GM19099 (cell line): ENCODE results near the gene ARHGAP32.

Experiments used
- POLR2A ChIP-seq: IDR thresholded peaks from 3 replicates; pipeline ENCODE4 v1.6.1; 2011; ENCODE audit warnings: low read depth; ENCODE audit not compliant: insufficient read length; ENCODE audit errors: extremely low read depth

ARHGAP32 gene

GRCh38 chr11:129021295-129021694 is 170.8 kb downstream of the ARHGAP32 start:
- TF ChIP-seq POLR2A: no peak

- no peak for TF ChIP-seq POLR2A
Observed at GRCh38 chr11:129018991-129019390, 173.1 kb downstream of the ARHGAP32 start.

- TF ChIP-seq POLR2A: no peak
Observed at GRCh38 chr11:129018126-129018525, 174.0 kb downstream of the ARHGAP32 start.

DNA sequence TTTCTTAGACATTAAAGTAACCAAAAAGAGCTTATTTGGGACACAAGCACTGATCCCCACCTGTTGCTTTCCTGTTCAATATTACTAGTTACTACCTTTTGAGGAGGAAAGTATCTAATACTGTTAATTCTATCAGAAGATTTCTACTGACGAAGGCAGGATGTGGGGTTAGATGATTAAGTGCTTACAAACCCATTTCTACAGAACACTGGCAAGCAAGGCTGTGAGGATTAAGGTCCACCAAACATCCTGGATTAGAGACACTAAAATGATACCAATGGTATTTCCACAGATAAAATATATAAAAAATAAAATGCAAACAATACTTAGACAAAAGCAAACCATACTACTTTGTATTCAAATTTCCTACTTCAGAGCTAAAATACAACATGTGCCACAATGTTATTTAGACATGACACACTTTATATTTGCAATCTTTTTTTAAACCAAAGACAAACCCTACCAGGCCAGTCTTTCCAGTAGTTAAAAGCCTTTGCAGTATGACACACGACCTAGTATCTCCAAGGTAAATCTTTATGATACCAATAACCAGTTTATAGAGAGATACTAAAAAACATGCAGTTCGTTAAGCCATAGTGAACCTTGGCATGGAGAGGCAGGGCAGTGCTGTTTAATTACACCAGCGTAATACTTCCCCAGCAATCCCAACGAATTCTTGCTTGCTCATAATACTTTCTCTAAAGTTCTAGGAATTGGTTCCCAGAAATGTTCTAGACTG is 178.2 kb downstream of the ARHGAP32 start:
- no peak for TF ChIP-seq POLR2A

GRCh38 chr11:129012880-129013279 is 179.2 kb downstream of the ARHGAP32 start:
- no peak for TF ChIP-seq POLR2A

DNA sequence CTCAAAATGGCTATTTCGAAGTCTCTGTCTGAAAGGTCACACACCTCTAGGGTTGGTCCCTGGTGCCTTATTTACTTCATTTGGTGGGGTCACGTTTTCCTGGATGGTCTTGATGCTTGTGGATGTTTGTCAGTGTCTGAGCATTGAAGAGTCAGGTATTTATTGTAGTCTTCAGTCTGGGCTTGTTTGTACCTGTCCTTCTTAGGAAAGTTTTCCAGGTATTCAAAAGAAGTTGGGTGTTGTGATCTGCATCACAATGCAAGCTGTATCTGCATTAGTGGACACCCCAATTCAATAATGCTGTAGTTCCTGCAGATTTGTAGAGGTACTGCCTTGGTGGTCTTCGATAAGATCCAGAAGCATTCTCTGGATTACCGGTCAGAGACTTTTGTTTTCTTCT is 186.0 kb downstream of the ARHGAP32 start:
- no peak for TF ChIP-seq POLR2A

DNA sequence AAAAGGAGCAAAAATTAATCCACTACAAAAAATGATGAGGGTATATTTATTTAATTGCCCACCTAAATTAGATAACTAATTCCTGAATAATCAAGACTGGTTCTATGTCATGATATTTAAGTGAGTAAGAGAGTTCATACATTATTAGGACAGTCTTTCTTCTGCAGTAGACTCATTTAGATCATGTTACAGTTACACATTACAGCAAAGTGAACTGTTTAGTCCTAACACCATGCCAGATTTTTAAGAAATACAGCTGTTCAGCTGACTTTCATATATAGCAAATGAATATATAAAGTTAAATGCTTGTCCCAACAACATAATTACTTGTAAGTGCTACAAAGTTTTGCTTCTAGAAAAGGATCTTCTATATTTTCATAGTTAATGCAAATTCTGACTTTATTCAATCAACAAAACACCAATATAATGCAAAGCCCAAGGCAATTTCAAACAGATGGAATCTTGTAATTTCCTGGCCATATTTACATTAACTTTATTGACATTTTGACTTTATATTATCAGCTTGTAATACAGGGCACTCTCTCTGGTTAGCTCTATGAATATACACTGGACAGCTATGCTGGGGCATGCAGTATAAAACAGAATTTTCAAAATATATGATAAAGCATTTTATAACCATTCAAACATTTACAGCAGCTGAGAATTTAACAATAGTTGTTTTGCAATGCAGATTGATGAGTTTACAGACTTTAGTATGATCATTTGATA is 203.7 kb downstream of the ARHGAP32 start:
- TF ChIP-seq POLR2A: no peak

DNA sequence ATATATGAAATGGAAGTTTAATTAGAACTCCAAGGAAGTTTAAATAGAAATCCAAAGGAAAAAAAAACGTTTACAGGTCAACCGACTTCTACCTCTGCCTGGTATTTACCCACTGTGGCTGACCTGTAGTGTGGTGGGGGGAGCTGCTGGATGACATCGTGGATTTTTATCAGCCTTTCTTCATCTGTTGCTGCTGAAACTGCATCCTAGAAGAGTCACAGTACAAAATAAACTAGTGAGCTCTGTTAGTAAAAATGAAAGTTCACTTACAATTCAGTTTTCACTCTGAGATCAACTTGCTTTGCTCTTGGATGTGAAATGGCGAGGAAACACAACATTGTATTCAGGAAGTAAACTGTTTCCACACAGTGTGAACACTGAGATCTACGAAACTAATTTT is 206.2 kb downstream of the ARHGAP32 start:
- no peak for TF ChIP-seq POLR2A

DNA sequence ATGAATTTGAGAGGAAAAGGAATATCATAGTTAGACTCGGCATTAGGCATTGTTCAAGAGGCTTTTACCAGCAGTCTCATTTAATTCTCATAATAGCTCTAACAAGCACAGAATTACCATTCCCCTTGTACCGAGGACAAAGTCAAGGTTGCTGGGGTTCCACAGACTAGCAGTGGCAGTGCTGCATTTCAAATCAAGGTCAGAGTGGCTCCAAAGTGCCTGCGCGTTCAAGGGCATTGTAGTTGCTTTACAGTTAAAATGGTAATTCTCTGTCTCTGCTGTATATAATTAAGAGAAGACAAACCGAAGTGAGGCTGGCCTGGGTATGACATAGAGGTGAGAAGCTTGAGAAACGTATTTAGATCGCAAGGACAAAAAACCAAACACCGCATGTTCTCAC is 209.1 kb downstream of the ARHGAP32 start:
- TF ChIP-seq POLR2A: no peak

GRCh38 chr11:128981254-128981653 is 210.9 kb downstream of the ARHGAP32 start:
- TF ChIP-seq POLR2A: no peak

DNA sequence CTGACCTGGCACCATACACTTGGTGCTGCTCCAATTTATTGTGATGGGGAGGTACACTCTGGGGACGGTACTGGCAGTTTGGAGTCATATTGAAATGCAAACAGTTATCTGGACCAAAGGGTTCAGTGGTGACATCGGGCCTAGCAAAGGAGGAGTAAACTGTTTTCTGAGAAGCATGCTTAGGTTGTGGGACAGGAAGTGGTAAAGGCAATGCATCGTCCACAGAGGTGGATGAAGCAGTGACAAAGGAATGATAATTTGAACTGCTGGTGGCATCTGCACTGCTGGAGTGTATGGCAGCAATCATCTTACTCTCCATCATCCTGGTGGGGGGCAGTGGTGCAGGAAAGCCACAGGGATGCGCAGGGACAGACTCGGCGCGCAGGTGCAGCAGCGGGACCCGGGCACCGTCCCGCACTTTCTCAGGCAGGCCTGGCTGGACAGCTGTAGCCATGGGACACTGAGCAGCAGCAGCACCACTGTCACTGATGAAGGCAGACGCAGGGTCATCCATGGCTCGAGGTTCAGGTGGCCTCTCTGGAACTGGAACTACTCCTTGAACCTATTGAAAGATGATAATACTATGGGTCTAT is 221.4 kb downstream of the ARHGAP32 start:
- no peak for TF ChIP-seq POLR2A

GRCh38 chr11:128968916-128969315 is 223.2 kb downstream of the ARHGAP32 start:
- no peak for TF ChIP-seq POLR2A

DNA sequence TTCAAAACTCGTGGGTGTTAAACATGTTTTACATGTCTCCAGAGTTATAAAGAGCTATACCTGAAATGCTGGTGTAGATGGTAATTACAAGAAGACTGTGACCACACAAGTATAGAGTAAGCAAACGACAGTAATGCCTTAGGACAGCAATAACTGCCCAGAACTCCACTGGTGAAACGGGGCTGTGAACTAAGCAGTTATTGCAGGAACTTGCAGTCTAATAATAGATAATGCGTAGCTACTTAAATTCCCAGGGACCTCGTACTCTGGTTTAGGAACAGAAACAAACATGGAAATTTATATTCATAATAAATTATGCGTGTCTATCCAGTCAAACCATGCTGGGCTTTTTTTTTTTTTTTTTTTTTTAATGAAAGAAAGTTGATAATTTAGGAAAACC is 224.5 kb downstream of the ARHGAP32 start:
- TF ChIP-seq POLR2A: no peak

DNA sequence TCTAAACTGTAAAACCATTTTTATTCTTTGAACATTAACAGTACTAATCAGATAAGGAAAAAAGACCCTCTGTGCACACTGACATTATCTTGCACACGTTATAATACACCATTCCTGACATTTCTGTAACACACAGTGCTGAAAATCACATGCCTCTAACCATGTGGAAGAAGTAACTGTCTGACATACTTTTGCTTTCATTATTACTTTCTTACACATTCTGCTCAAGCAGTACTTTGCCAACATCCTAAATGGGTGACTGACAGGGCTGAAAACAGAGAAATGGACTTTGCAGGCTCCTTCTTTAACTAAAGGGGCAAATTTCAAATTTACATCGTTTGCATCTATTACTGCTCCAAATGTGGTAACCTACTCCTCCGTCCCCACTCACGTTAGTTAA is 226.6 kb downstream of the ARHGAP32 start:
- no peak for TF ChIP-seq POLR2A

DNA sequence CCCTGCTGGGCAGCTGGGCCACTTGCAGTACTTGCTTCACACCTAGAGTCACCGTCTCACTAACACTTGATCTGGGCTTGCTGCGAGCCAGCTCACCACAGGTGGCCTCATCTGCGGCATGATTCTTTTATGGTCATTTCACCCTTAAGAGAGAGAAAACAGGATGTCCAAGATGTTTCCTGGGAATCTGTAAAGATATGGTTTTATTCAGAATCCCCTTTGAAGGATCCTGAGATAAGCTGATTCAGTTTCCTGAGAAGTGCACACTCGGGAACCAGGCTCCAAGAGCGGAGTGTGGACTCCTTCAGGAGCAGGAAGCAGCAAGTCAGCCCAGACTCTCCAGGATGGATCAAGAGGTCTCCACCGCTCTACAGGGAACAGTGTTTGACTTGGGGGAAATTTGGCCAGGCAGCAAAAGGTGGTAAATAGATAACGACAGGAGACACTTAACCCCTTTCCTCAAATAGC is 227.6 kb downstream of the ARHGAP32 start:
- no peak for TF ChIP-seq POLR2A

DNA sequence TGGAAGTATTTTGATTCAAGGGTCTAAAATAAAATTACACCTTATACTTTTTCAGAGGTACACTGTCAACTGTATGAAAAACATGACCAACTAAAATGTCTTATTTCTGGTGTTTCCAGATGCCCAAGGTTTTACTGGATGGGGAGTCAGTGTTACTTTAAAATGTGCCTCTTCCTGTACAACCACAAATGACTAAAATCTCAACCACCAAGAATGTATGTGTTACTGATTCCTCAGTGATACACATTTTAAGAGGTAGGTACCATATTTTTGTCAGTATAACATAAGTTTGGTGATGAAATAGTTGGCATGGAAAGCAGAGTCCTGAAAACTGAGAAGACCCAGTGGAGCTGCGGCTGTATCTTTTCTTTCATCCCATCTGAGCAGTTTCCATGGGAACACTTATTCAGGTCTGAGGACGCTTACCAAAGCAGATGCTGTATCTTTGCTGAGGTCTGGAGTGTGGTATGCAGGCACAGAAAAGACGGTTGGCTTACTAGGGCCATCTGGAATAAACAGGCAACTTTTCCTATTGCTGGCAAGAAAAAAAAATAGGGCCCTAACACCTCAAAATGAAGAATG is 228.3 kb downstream of the ARHGAP32 start:
- TF ChIP-seq POLR2A: no peak

DNA sequence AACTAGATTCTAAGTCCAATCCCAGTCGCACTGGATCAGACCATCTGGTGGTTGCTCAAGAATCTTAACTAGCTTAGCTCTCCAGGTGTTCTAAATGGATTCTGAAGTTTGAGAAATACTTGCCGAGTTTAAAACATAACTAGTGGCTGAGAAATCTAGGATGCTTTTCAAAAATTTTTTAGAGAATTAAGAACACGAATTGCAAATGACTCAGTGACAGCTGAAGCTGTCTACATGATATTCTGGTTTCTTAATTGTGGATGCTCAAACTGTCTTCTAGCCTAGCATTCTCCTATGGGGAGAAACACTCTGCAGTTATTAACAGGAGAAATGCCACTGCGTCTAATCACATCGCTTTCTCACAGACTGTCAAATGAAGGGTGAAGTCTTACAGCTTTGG is 229.2 kb downstream of the ARHGAP32 start:
- no peak for TF ChIP-seq POLR2A
